Adrenal gland (tissue), 5 donors: ENCODE measurements around the gene SMTNL2.
"Not testable (repeated sequence)": the region's sequence is repeated elsewhere in the genome, so short reads cannot be mapped to it uniquely, and the experiment has no call there.

ENCODE experiments used
- CTCF ChIP-seq, 6 experiments: fragments of 450-650 bp in 4 of 6; fragments of 200-600 bp in 2 of 6; sonication (generic) in 1 of 6; IDR thresholded peaks; 1 replicate in 5 of 6; 2 replicates in 1 of 6; pipeline versions ENCODE4 v1.5.1 to v1.8.0; 2016 to 2021; ENCODE audit warnings: antibody characterized with exemption in 6 of 6, mild to moderate bottlenecking in 2 of 6, moderate library complexity in 1 of 6
- POLR2A ChIP-seq, 2 donors: fragments of 450-650 bp; IDR thresholded peaks; one replicate each; pipeline ENCODE4 v1.6.1; 2017; ENCODE audit warnings: antibody characterized with exemption in 2 of 2, mild to moderate bottlenecking in 2 of 2, moderate library complexity in 1 of 2
- donor health status: DM: no; HTN: no; CAD: no.

GRCh38 chr17:4624451-4624911, 40.2 kb downstream of the SMTNL2 start:
- TF ChIP-seq CTCF, POLR2A (IDR thresholded peaks at IDR 0.05): not testable (repeated sequence)
